ENCODE measurements around the gene PKD2.

The PKD2 gene

GRCh38 chr4:88008122-88008742 lies 797 bp downstream of the PKD2 start:
- peak; percentile 82; the same call in 1 of the 2 replicates for TF ChIP-seq SIN3A (IDR thresholded peaks at IDR 0.05; ENCODE audit: borderline replicate concordance, insufficient read depth, low read length)
- no peak for TF ChIP-seq FOXP2 (optimal IDR thresholded peaks at IDR 0.05; ENCODE audit: borderline replicate concordance, extremely low read depth, extremely low read length, insufficient read depth)

- TF ChIP-seq SIN3A (IDR thresholded peaks at IDR 0.05; ENCODE audit: borderline replicate concordance, insufficient read depth, low read length) (no peak), FOXP2 (optimal IDR thresholded peaks at IDR 0.05; ENCODE audit: borderline replicate concordance, extremely low read depth, extremely low read length, insufficient read depth) (no peak), TAF1 (IDR thresholded peaks at IDR 0.05; ENCODE audit: borderline replicate concordance, insufficient read depth, low read length) (no peak), POLR2AphosphoS5 (IDR thresholded peaks at IDR 0.05; ENCODE audit: low read depth, low read length) (no peak; the same call in 1 of the 2 replicates)
- TF ChIP-seq, protein P1, sequence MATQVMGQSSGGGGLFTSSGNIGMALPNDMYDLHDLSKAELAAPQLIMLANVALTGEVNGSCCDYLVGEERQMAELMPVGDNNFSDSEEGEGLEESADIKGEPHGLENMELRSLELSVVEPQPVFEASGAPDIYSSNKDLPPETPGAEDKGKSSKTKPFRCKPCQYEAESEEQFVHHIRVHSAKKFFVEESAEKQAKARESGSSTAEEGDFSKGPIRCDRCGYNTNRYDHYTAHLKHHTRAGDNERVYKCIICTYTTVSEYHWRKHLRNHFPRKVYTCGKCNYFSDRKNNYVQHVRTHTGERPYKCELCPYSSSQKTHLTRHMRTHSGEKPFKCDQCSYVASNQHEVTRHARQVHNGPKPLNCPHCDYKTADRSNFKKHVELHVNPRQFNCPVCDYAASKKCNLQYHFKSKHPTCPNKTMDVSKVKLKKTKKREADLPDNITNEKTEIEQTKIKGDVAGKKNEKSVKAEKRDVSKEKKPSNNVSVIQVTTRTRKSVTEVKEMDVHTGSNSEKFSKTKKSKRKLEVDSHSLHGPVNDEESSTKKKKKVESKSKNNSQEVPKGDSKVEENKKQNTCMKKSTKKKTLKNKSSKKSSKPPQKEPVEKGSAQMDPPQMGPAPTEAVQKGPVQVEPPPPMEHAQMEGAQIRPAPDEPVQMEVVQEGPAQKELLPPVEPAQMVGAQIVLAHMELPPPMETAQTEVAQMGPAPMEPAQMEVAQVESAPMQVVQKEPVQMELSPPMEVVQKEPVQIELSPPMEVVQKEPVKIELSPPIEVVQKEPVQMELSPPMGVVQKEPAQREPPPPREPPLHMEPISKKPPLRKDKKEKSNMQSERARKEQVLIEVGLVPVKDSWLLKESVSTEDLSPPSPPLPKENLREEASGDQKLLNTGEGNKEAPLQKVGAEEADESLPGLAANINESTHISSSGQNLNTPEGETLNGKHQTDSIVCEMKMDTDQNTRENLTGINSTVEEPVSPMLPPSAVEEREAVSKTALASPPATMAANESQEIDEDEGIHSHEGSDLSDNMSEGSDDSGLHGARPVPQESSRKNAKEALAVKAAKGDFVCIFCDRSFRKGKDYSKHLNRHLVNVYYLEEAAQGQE (IDR thresholded peaks at IDR 0.05; ENCODE audit: insufficient read depth in 1 of 2, low read depth in 2 of 2, low read length in 2 of 2): no peak
Observed at GRCh38 chr4:88008743-88009171, 1.3 kb downstream of the PKD2 start.

DNA sequence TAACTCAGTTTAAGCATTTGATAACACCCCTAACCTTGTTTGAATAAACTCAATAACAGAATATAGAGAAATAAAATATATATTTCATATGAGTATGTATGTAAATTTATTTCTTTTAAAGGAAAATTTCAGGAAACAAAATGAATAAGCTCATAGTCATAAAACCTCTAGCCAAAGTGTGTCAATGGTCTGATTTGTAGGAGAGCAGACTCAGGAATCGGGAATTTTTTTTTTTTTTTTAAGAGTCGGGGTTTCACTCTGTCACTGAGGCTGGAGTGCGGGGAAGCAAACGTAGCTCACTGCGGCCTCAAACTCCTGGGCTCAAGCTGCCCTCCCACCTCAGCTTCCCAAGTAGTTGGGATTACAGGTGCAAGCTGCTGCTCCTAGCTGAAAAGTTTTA lies 2.4 kb downstream of the PKD2 start:
- no peak for TF ChIP-seq SIN3A (IDR thresholded peaks at IDR 0.05; ENCODE audit: borderline replicate concordance, insufficient read depth, low read length)
- TF ChIP-seq, protein P1 (IDR thresholded peaks at IDR 0.05; ENCODE audit: insufficient read depth in 1 of 2, low read depth in 2 of 2, low read length in 2 of 2): no peak

- no peak for TF ChIP-seq POLR2AphosphoS5 (IDR thresholded peaks at IDR 0.05; ENCODE audit: low read depth, low read length)
- TF ChIP-seq, protein P1 (IDR thresholded peaks at IDR 0.05; ENCODE audit: insufficient read depth in 1 of 2, low read depth in 2 of 2, low read length in 2 of 2): no peak
- no peak for TF ChIP-seq TAF1 (IDR thresholded peaks at IDR 0.05; ENCODE audit: borderline replicate concordance, insufficient read depth, low read length)
- TF ChIP-seq SIN3A (IDR thresholded peaks at IDR 0.05; ENCODE audit: borderline replicate concordance, insufficient read depth, low read length): no peak
- no peak for TF ChIP-seq FOXP2 (optimal IDR thresholded peaks at IDR 0.05; ENCODE audit: borderline replicate concordance, extremely low read depth, extremely low read length, insufficient read depth)
Observed at GRCh38 chr4:88010966-88011365, 3.5 kb downstream of the PKD2 start.

DNA sequence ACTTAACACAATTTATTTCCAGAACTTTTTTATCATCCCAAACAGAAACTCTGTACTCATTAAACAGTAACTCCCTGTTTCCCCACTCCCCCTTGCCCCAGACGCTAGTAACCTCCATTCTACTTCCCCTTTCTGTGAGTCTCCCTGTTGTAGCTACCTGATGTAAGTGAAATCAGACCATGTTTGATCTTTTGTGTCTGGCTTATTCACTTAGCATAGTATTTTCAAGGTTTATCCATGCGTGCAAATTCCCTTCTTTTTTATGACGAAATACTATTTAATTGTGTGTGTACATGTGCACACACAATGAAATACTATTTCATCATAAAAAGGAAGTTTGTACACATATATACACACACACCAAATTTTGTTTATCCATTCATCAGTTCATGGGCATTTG lies 5.2 kb downstream of the PKD2 start:
- no peak for TF ChIP-seq SIN3A (IDR thresholded peaks at IDR 0.05; ENCODE audit: borderline replicate concordance, insufficient read depth, low read length)

- TF ChIP-seq, protein P1 (IDR thresholded peaks at IDR 0.05; ENCODE audit: insufficient read depth in 1 of 2, low read depth in 2 of 2, low read length in 2 of 2): no peak
- no peak for TF ChIP-seq SIN3A (IDR thresholded peaks at IDR 0.05; ENCODE audit: borderline replicate concordance, insufficient read depth, low read length)
- no peak for TF ChIP-seq FOXP2 (optimal IDR thresholded peaks at IDR 0.05; ENCODE audit: borderline replicate concordance, extremely low read depth, extremely low read length, insufficient read depth)
- no peak for TF ChIP-seq POLR2AphosphoS5 (IDR thresholded peaks at IDR 0.05; ENCODE audit: low read depth, low read length)
- TF ChIP-seq TAF1 (IDR thresholded peaks at IDR 0.05; ENCODE audit: borderline replicate concordance, insufficient read depth, low read length): no peak
Observed at GRCh38 chr4:88014386-88014905, 7.0 kb downstream of the PKD2 start.
